H9 (cell line): Measurements from ENCODE around the gene COPB1. TPM values are rescaled to one million over a fixed set of nuclear protein-coding genes. Genes with fewer than 3 reads are reported as not detected.

Source experiments
- DNase-seq: peaks from one replicate; pipeline ENCODE4 v3.0.0-alpha.2; 2017
- H2AFZ ChIP-seq: one replicate; pipeline ENCODE4 v1.6.1; 2013; ENCODE audit warnings: mild to moderate bottlenecking, low read length, control low read depth, moderate library complexity
- H2AK5ac ChIP-seq: 2 replicates; pipeline ENCODE4 v1.6.1; 2013; ENCODE audit warnings: low read length, control low read depth, mixed read lengths; ENCODE audit not compliant: insufficient read length
- H2BK120ac ChIP-seq: one replicate; pipeline ENCODE4 v1.6.1; 2013; ENCODE audit warnings: low read depth, mild to moderate bottlenecking, low read length, control low read depth, inconsistent platforms; ENCODE audit not compliant: poor library complexity, severe bottlenecking
- H2BK12ac ChIP-seq: 2 replicates; pipeline ENCODE4 v1.6.1; 2013; ENCODE audit warnings: low read length, control low read depth, mixed read lengths, low read depth; ENCODE audit not compliant: insufficient read length
- H2BK15ac ChIP-seq: 2 replicates; pipeline ENCODE4 v1.6.1; 2013; ENCODE audit warnings: low read depth, low read length, control low read depth
- H2BK20ac ChIP-seq: one replicate; pipeline ENCODE4 v1.6.1; 2013; ENCODE audit warnings: low read depth, mild to moderate bottlenecking, low read length, control low read depth, inconsistent platforms; ENCODE audit not compliant: poor library complexity, severe bottlenecking
- H2BK5ac ChIP-seq: 2 replicates; pipeline ENCODE4 v1.6.1; 2013; ENCODE audit warnings: low read length, control low read depth, mixed read lengths; ENCODE audit not compliant: insufficient read length
- H3K14ac ChIP-seq: 2 replicates; pipeline ENCODE4 v1.6.1; 2013; ENCODE audit warnings: low read length, control low read depth; ENCODE audit not compliant: insufficient read depth
- H3K18ac ChIP-seq: 2 replicates; pipeline ENCODE4 v1.6.1; 2013; ENCODE audit warnings: low read depth, mild to moderate bottlenecking, mixed read lengths, low read length, control low read depth; ENCODE audit not compliant: insufficient read length
- H3K23ac ChIP-seq: 2 replicates; pipeline ENCODE4 v1.6.1; 2013; ENCODE audit warnings: low read length, control low read depth, mixed read lengths, low read depth; ENCODE audit not compliant: insufficient read length
- H3K23me2 ChIP-seq: 2 replicates; pipeline ENCODE4 v1.6.1; 2013; ENCODE audit warnings: low read depth, mild to moderate bottlenecking, mixed read lengths, low read length, control low read depth; ENCODE audit not compliant: insufficient read length, poor library complexity, severe bottlenecking
- H3K27ac ChIP-seq: 2 replicates; pipeline ENCODE4 v1.5.1; 2013; ENCODE audit warnings: low read length, control low read depth, mixed read lengths, low read depth; ENCODE audit not compliant: insufficient read length
- H3K27me3 ChIP-seq: 2 replicates; pipeline ENCODE4 v1.6.1; 2013; ENCODE audit warnings: low read length, control low read depth, inconsistent platforms; ENCODE audit not compliant: insufficient read depth
- H3K4ac ChIP-seq: 2 replicates; pipeline ENCODE4 v1.6.1; 2013; ENCODE audit warnings: low read depth, mild to moderate bottlenecking, control low read depth, inconsistent platforms, low read length, moderate library complexity
- H3K4me1 ChIP-seq: 2 replicates; pipeline ENCODE4 v1.6.1; 2013; ENCODE audit warnings: low read length, control low read depth, inconsistent platforms; ENCODE audit not compliant: insufficient read depth
- H3K4me2 ChIP-seq: 2 replicates; pipeline ENCODE4 v1.6.1; 2013; ENCODE audit warnings: low read length, control low read depth, mixed read lengths; ENCODE audit not compliant: insufficient read length, insufficient read depth
- H3K56ac ChIP-seq: 2 replicates; pipeline ENCODE4 v1.6.1; 2013; ENCODE audit warnings: low read depth, mild to moderate bottlenecking, mixed read lengths, low read length, control low read depth; ENCODE audit not compliant: insufficient read length
- H3K79me1 ChIP-seq: 2 replicates; pipeline ENCODE4 v1.6.1; 2013; ENCODE audit warnings: low read depth, mild to moderate bottlenecking, moderate library complexity, low read length, control low read depth, inconsistent platforms; ENCODE audit not compliant: insufficient read depth, poor library complexity, severe bottlenecking
- H3K79me2 ChIP-seq: 2 replicates; pipeline ENCODE4 v1.6.1; 2013; ENCODE audit warnings: low read length, control low read depth, inconsistent platforms; ENCODE audit not compliant: insufficient read depth
- H3K9ac ChIP-seq: 2 replicates; pipeline ENCODE4 v1.6.1; 2013; ENCODE audit warnings: low read length, control low read depth, mixed read lengths; ENCODE audit not compliant: insufficient read length; ENCODE audit errors: extremely low read depth
- H3K9me3 ChIP-seq: one replicate; pipeline ENCODE4 v1.6.1; 2013; ENCODE audit warnings: low read depth, low read length, inconsistent platforms; ENCODE audit not compliant: control insufficient read depth
- H3T11ph ChIP-seq: one replicate; pipeline ENCODE4 v1.6.1; 2013; ENCODE audit warnings: mild to moderate bottlenecking, low read length, control low read depth, inconsistent platforms
- H4K20me1 ChIP-seq: one replicate; pipeline ENCODE4 v1.6.1; 2013; ENCODE audit not compliant: control insufficient read depth, insufficient read length, insufficient read depth
- H4K5ac ChIP-seq: 2 replicates; pipeline ENCODE4 v1.6.1; 2013; ENCODE audit warnings: low read depth, mild to moderate bottlenecking, mixed read lengths, low read length, control low read depth; ENCODE audit not compliant: insufficient read length
- H4K8ac ChIP-seq: replicated peaks from 2 replicates; pipeline ENCODE4 v1.6.1; 2013; ENCODE audit warnings: low read length, control low read depth, mixed read lengths, low read depth; ENCODE audit not compliant: insufficient read length
- H4K91ac ChIP-seq: 2 replicates; pipeline ENCODE4 v1.6.1; 2013; ENCODE audit warnings: low read depth, mild to moderate bottlenecking, moderate library complexity, mixed read lengths, low read length, control low read depth; ENCODE audit not compliant: insufficient read length
- H3K27ac Mint-ChIP-seq, 3 experiments: 2 replicates in 2 of 3; 3 replicates in 1 of 3; pipeline ENCODE4 v1.8.0; 2020 to 2021; ENCODE audit warnings: mixed read lengths in 3 of 3, mild to moderate bottlenecking in 1 of 3, moderate library complexity in 1 of 3
- H3K27me3 Mint-ChIP-seq: 2 replicates; pipeline ENCODE4 v1.8.0; 2021; ENCODE audit warnings: low read depth, mild to moderate bottlenecking, moderate library complexity, mixed read lengths
- H3K36me3 Mint-ChIP-seq, 3 experiments: 2 replicates in 2 of 3; 3 replicates in 1 of 3; pipeline ENCODE4 v1.8.0; 2020 to 2021; ENCODE audit warnings: low read depth in 3 of 3, mixed read lengths in 3 of 3; ENCODE audit not compliant: insufficient read depth in 1 of 3
- H3K4me1 Mint-ChIP-seq, 2 experiments: 2 replicates each; pipeline ENCODE4 v1.8.0; 2020; ENCODE audit warnings: mixed read lengths in 2 of 2
- H3K4me3 Mint-ChIP-seq, 2 experiments: 2 replicates in 1 of 2; 3 replicates in 1 of 2; pipeline ENCODE4 v1.8.0; 2020 to 2021; ENCODE audit warnings: mild to moderate bottlenecking in 2 of 2, mixed read lengths in 2 of 2, moderate library complexity in 1 of 2
- H3K9me3 Mint-ChIP-seq, 2 experiments: 2 replicates in 1 of 2; 3 replicates in 1 of 2; pipeline ENCODE4 v1.8.0; 2020; ENCODE audit warnings: mild to moderate bottlenecking in 2 of 2, mixed read lengths in 2 of 2, moderate library complexity in 1 of 2
- WGBS: extraction: QIAGEN DNeasy Blood & Tissue Kit; methylation state at CpG from one replicate; pipeline ENCODE4 v1.1.7; 2013; ENCODE audit warnings: missing lambda C conversion rate, low lambda C conversion rate, mixed read lengths; ENCODE audit not compliant: insufficient read length; ENCODE audit errors: extremely low coverage; 5-methylcytosine and 5-hydroxymethylcytosine counted together
- total RNA-seq: library from RNA; stranded (reverse); gene quantifications from 2 replicates; pipeline ENCODE4 v1.2.1, GENCODE V29; 2021
- TF ChIP-seq, protein P1 (sequence below): fragments of 200-600 bp; sonication (generic); conservative IDR thresholded peaks from 3 replicates; pipeline ENCODE4 v1.8.0; 2021; ENCODE audit warnings: antibody characterized with exemption, mild to moderate bottlenecking

The COPB1 gene
- total RNA-seq, 1 experiment from 2014 or later, result 71.6 TPM

GRCh38 chr11:14500181-14500651 is 605 bp upstream of the COPB1 start:
- Mint-ChIP-seq H3K4me3 (peak overlapping the region; percentile 95 to 96), H3K27ac (peak overlapping the region; percentile 95 to 99 (median 99); a peak in 6 of 7 replicates), H3K27me3 (no peaks in the 10 kb centered on the region), H3K4me1 (peaks cover 8 to 9% of the 10 kb centered on the region in 2 experiments), H3K9me3 (no peaks in the 10 kb centered on the region), H3K36me3 (peaks cover 12 to 38% (median 35%) of the 10 kb centered on the region in 3 experiments; a peak in 6 of 7 replicates)
- no CpG with 5 or more reads among the region's 6 CpGs for WGBS
- Histone ChIP-seq H3K4me1 (no peaks in the 10 kb centered on the region), H3T11ph (no peak overlapping the region), H3K27ac (no peak overlapping the region), H3K27me3 (no peaks in the 10 kb centered on the region), H2BK20ac (no peak overlapping the region), H3K79me1 (no peaks in the 10 kb centered on the region), H3K4ac (no peak overlapping the region), H2BK12ac (no peak overlapping the region), H2BK5ac (no peak overlapping the region), H3K4me2 (peak overlapping the region; percentile 73), H4K91ac (no peak overlapping the region), H4K5ac (no peak overlapping the region), H3K9me3 (no peaks in the 10 kb centered on the region), H3K79me2 (no peaks in the 10 kb centered on the region), H2AK5ac (no peak overlapping the region), H3K23me2 (peaks cover 6% of the 10 kb centered on the region), H2BK120ac (no peak overlapping the region), H3K56ac (no peak overlapping the region), H2BK15ac (no peak overlapping the region), H4K8ac (no peak overlapping the region), H3K18ac (no peak overlapping the region), H2AFZ (no peak overlapping the region), H3K14ac (no peak overlapping the region), H3K9ac (peak overlapping the region; percentile 60), H4K20me1 (no peaks in the 10 kb centered on the region), H3K23ac (no peak overlapping the region)
- TF ChIP-seq, protein P1, sequence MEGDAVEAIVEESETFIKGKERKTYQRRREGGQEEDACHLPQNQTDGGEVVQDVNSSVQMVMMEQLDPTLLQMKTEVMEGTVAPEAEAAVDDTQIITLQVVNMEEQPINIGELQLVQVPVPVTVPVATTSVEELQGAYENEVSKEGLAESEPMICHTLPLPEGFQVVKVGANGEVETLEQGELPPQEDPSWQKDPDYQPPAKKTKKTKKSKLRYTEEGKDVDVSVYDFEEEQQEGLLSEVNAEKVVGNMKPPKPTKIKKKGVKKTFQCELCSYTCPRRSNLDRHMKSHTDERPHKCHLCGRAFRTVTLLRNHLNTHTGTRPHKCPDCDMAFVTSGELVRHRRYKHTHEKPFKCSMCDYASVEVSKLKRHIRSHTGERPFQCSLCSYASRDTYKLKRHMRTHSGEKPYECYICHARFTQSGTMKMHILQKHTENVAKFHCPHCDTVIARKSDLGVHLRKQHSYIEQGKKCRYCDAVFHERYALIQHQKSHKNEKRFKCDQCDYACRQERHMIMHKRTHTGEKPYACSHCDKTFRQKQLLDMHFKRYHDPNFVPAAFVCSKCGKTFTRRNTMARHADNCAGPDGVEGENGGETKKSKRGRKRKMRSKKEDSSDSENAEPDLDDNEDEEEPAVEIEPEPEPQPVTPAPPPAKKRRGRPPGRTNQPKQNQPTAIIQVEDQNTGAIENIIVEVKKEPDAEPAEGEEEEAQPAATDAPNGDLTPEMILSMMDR, result no peak
- no peak for DNase-seq
